Measurements from ENCODE around the gene CLDN14. TPM values are rescaled to one million over a fixed set of nuclear protein-coding genes. Genes with fewer than 3 reads are reported as not detected.

Gene CLDN14
- total RNA-seq, 1 experiment from 2014 or later = 8.9 TPM

- Histone ChIP-seq H3K36me3 (ENCODE audit: low read depth, low read length) (no peaks in the 10 kb centered on the region), H3K27me3 (ENCODE audit: low read length) (no peaks in the 10 kb centered on the region), H4K20me1 (ENCODE audit: low read length) (no peaks in the 10 kb centered on the region), H3K9ac (ENCODE audit: low read length) (no peak overlapping the region), H3K4me2 (ENCODE audit: low read length) (no peak overlapping the region), H3K9me3 (ENCODE audit: low read length) (no peaks in the 10 kb centered on the region), H2AFZ (ENCODE audit: low read length) (no peak overlapping the region), H3K79me2 (ENCODE audit: low read length) (no peaks in the 10 kb centered on the region), H3K9me2 (replicated peaks; ENCODE audit: low read length) (0 out of 2 replicates have a peak, but pooled peaks cover 2% of the 10 kb centered on the region), H3F3A (ENCODE audit: low read length, unreplicated experiment) (no peaks in the 10 kb centered on the region), H3K27ac (ENCODE audit: low read length) (no peak overlapping the region), H3K4me3 (ENCODE audit: low read length) (no peak overlapping the region), H3K4me1 (ENCODE audit: insufficient read depth, low read length) (no peaks in the 10 kb centered on the region)
- TF ChIP-seq CTCF (conservative IDR thresholded peaks at IDR 0.05; ENCODE audit: low read depth, low read length) = no peak
- TF ChIP-seq EZH2 (IDR thresholded peaks at IDR 0.05; ENCODE audit: low read length, unreplicated experiment) = no peak
- no peak for TF ChIP-seq EZH2phosphoT487 (IDR thresholded peaks at IDR 0.05; ENCODE audit: borderline replicate concordance, low read length)
- DNase-seq (no peak), ATAC-seq (no peak)
- intact Hi-C loops (cut with micrococcal nuclease) = no loop called here
- ChIA-PET POLR2A (ENCODE audit: unreplicated experiment) (interaction anchor here (0.5 to 0.6 kb wide), 2 partner anchors 35 to 135 kb away, joined by 3 to 4 read pairs; no protein-coding TSS in a partner anchor), CTCF (no interaction called here)
- BruUV-seq (replicated peaks) = no TSS peak
These were observed 37.6 kb upstream of the CLDN14 start for GRCh38 chr21:36517366-36518075.

- CTCF ChIA-PET = no interaction called here
- POLR2A ChIA-PET (ENCODE audit: unreplicated experiment) = no interaction called here
These were observed 36.4 kb upstream of the CLDN14 start for GRCh38 chr21:36516281-36516680.

More at GRCh38 chr21:36516281-36516680, 36.4 kb upstream of the CLDN14 start:
- no peaks in the 10 kb centered on the region for H3F3A ChIP-seq (ENCODE audit: low read length, unreplicated experiment)
- no peaks in the 10 kb centered on the region for H3K9me3 ChIP-seq (ENCODE audit: low read length)
- no peaks in the 10 kb centered on the region for H3K36me3 ChIP-seq (ENCODE audit: low read depth, low read length)
- H3K79me2 ChIP-seq (ENCODE audit: low read length) = no peaks in the 10 kb centered on the region
- intact Hi-C loops (cut with micrococcal nuclease) = no loop called here
- no peak overlapping the region for H3K27ac ChIP-seq (ENCODE audit: low read length)
- ATAC-seq (no peak), DNase-seq (no peak)
- no peaks in the 10 kb centered on the region for H4K20me1 ChIP-seq (ENCODE audit: low read length)
- TF ChIP-seq EZH2 (IDR thresholded peaks at IDR 0.05; ENCODE audit: low read length, unreplicated experiment) (no peak), CTCF (conservative IDR thresholded peaks at IDR 0.05; ENCODE audit: low read depth, low read length) (no peak), EZH2phosphoT487 (IDR thresholded peaks at IDR 0.05; ENCODE audit: borderline replicate concordance, low read length) (no peak)
- no TSS peak for BruUV-seq (replicated peaks)
- 0 out of 2 replicates have a peak, but pooled peaks cover 2% of the 10 kb centered on the region for H3K4me1 ChIP-seq (ENCODE audit: insufficient read depth, low read length)
- H3K9ac ChIP-seq (ENCODE audit: low read length) = no peak overlapping the region
- no peak overlapping the region for H2AFZ ChIP-seq (ENCODE audit: low read length)
- no peaks in the 10 kb centered on the region for H3K27me3 ChIP-seq (ENCODE audit: low read length)
- H3K9me2 ChIP-seq (replicated peaks; ENCODE audit: low read length) = 0 out of 2 replicates have a peak, but pooled peaks cover 2% of the 10 kb centered on the region
- no peak overlapping the region for H3K4me3 ChIP-seq (ENCODE audit: low read length)
- no peak overlapping the region for H3K4me2 ChIP-seq (ENCODE audit: low read length)
